HL-60 (cell line): ENCODE results near the gene TRIM40.

Experiments used
- DNase-seq, 2 experiments: peaks; one replicate each; pipeline ENCODE4 v3.0.0-alpha.2; 2010 to 2020; ENCODE audit warnings: low read depth in 1 of 2, low spot score in 1 of 2
- H3K27ac ChIP-seq: fragments of 250-450 bp; sonication (Bioruptor Pico); replicated peaks from 2 replicates; pipeline ENCODE4 v1.5.1; 2020; ENCODE audit warnings: mild to moderate bottlenecking, moderate library complexity
- H3K27me3 ChIP-seq: fragments of 250-450 bp; sonication (Bioruptor Pico); 2 replicates; pipeline ENCODE4 v1.5.1; 2021; ENCODE audit warnings: mild to moderate bottlenecking, moderate library complexity; ENCODE audit not compliant: insufficient read depth, poor library complexity, severe bottlenecking
- H3K4me3 ChIP-seq: replicated peaks from 2 replicates; pipeline ENCODE4 v1.5.1; 2011; ENCODE audit warnings: mild to moderate bottlenecking, control low read depth, low read length; ENCODE audit not compliant: insufficient read depth
- CTCF ChIP-seq: IDR thresholded peaks from one replicate; pipeline ENCODE4 v1.5.1; 2011; ENCODE audit warnings: low read length, control low read depth, inconsistent platforms; ENCODE audit not compliant: insufficient read depth
- GABPA ChIP-seq: IDR thresholded peaks from 2 replicates; pipeline ENCODE4 v1.6.1; 2012; ENCODE audit warnings: low read depth
- POLR2AphosphoS5 ChIP-seq: IDR thresholded peaks from 2 replicates; pipeline ENCODE4 v1.6.1; 2012; ENCODE audit warnings: low read depth
- REST ChIP-seq: IDR thresholded peaks from 2 replicates; pipeline ENCODE4 v1.6.1; 2012; ENCODE audit warnings: low read depth; ENCODE audit not compliant: insufficient replicate concordance
- SPI1 ChIP-seq: IDR thresholded peaks from 2 replicates; pipeline ENCODE4 v1.6.1; 2012; ENCODE audit warnings: low read depth, mild to moderate bottlenecking, borderline replicate concordance

TRIM40 gene

GRCh38 chr6:30101444-30102413 is 34.2 kb upstream of the TRIM40 start:
- Histone ChIP-seq H3K27ac (no peak overlapping the region), H3K4me3 (peak overlapping the region; percentile 56), H3K27me3 (peaks cover 56% of the 10 kb centered on the region)
- peak; percentile 62 to 64 for DNase-seq
- TF ChIP-seq SPI1 (no peak), GABPA (no peak), REST (no peak), CTCF (no peak), POLR2AphosphoS5 (no peak)

- peak; percentile 43 to 72 for DNase-seq
- Histone ChIP-seq H3K27ac (no peak overlapping the region), H3K4me3 (peak overlapping the region; percentile 56), H3K27me3 (peaks cover 49% of the 10 kb centered on the region)
- TF ChIP-seq REST, result no peak
Observed at GRCh38 chr6:30102414-30102969, 33.4 kb upstream of the TRIM40 start.

GRCh38 chr6:30102970-30103871 is 32.7 kb upstream of the TRIM40 start:
- DNase-seq, result peak; percentile 38 to 85
- peak; percentile 97 for TF ChIP-seq CTCF
- no peak for TF ChIP-seq REST
- TF ChIP-seq GABPA, result no peak
- peak; percentile 61; the same call in 1 of the 2 replicates for TF ChIP-seq SPI1
- peaks cover 43% of the 10 kb centered on the region for H3K27me3 ChIP-seq
- no peak overlapping the region for H3K27ac ChIP-seq
- peak overlapping the region; percentile 35 for H3K4me3 ChIP-seq
